HEK293 (cell line): ENCODE results near the gene F11.

Experiments
- CTCF ChIA-PET: fragments of 350-600 bp; formaldehyde crosslinking; extraction: SDS; loops from one replicate; lab custom pipeline; 2021; ENCODE audit warnings: antibody characterized with exemption; lab: Yijun Ruan, JAX
- POLR2A ChIA-PET: fragments of 300-600 bp; formaldehyde crosslinking; extraction: SDS; loops from one replicate; lab custom pipeline; 2020; ENCODE audit warnings: antibody characterized with exemption, inconsistent platforms; lab: Yijun Ruan, JAX
- H3K27ac ChIP-seq: fragments of 200-500 bp; sonication (Bioruptor generic); 2 replicates; pipeline ENCODE4 v1.5.1; 2014; ENCODE audit warnings: low read depth, low read length, control low read depth, inconsistent platforms; ENCODE audit errors: extremely low read depth
- H3K36me3 ChIP-seq, 2 experiments: fragments of 200-500 bp in 1 of 2; sonication (Bioruptor generic) in 1 of 2; 1 replicate in 1 of 2; 2 replicates in 1 of 2; pipeline ENCODE4 v1.5.1; 2014 to 2017; ENCODE audit warnings: inconsistent platforms in 2 of 2, low read length in 2 of 2; ENCODE audit not compliant: control insufficient read depth in 2 of 2, insufficient read depth in 1 of 2
- H3K4me1 ChIP-seq: fragments of 200-500 bp; sonication (Bioruptor generic); 2 replicates; pipeline ENCODE4 v1.5.1; 2014; ENCODE audit warnings: mild to moderate bottlenecking, low read length, inconsistent platforms; ENCODE audit not compliant: control insufficient read depth, insufficient read depth
- H3K4me3 ChIP-seq: 2 replicates; pipeline ENCODE4 v1.5.1; 2011; ENCODE audit warnings: low read depth, mild to moderate bottlenecking, control low read depth, low read length, moderate library complexity
- H3K9me3 ChIP-seq: fragments of 200-500 bp; sonication (Bioruptor generic); 2 replicates; pipeline ENCODE4 v1.5.1; 2014; ENCODE audit warnings: low read depth, low read length, inconsistent platforms; ENCODE audit not compliant: control insufficient read depth, insufficient read depth
- BCL6B ChIP-seq: fragments of 450-650 bp; formaldehyde crosslinking; IDR thresholded peaks from 2 replicates; pipeline ENCODE4 v1.5.1; 2017; ENCODE audit warnings: missing biosample characterization, missing genetic modification characterization
- HOXC10 ChIP-seq: sonication (generic); formaldehyde crosslinking; IDR thresholded peaks from 2 replicates; pipeline ENCODE4 v1.8.1; 2023; ENCODE audit warnings: mild to moderate bottlenecking, missing genetic modification reagents
- ZBTB10 ChIP-seq: fragments of 450-650 bp; formaldehyde crosslinking; IDR thresholded peaks from 2 replicates; pipeline ENCODE4 v1.5.1; 2016; ENCODE audit warnings: missing biosample characterization, missing genetic modification characterization
- ZBTB20 ChIP-seq: fragments of 450-650 bp; formaldehyde crosslinking; IDR thresholded peaks from 2 replicates; pipeline ENCODE4 v1.5.1; 2016; ENCODE audit warnings: missing biosample characterization, missing genetic modification characterization
- ZFP3 ChIP-seq: fragments of 450-650 bp; formaldehyde crosslinking; IDR thresholded peaks from 2 replicates; pipeline ENCODE4 v1.5.1; 2016; ENCODE audit warnings: low read depth, missing biosample characterization, missing genetic modification characterization
- ZNF114 ChIP-seq: fragments of 450-650 bp; formaldehyde crosslinking; IDR thresholded peaks from 2 replicates; pipeline ENCODE4 v1.5.0; 2017; ENCODE audit warnings: missing biosample characterization, missing genetic modification characterization
- ZNF16 ChIP-seq: fragments of 450-650 bp; formaldehyde crosslinking; IDR thresholded peaks from 2 replicates; pipeline ENCODE4 v1.5.1; 2016; ENCODE audit warnings: low read depth, missing biosample characterization, missing genetic modification characterization
- ZNF280D ChIP-seq: fragments of 450-650 bp; formaldehyde crosslinking; IDR thresholded peaks from 2 replicates; pipeline ENCODE4 v1.5.1; 2016; ENCODE audit warnings: missing biosample characterization, missing genetic modification characterization
- ZNF366 ChIP-seq: fragments of 450-650 bp; formaldehyde crosslinking; conservative IDR thresholded peaks from 2 replicates; pipeline ENCODE4 v1.5.1; 2016; ENCODE audit warnings: missing biosample characterization, missing genetic modification characterization
- ZNF391 ChIP-seq: fragments of 450-650 bp; formaldehyde crosslinking; IDR thresholded peaks from 2 replicates; pipeline ENCODE4 v1.5.1; 2016; ENCODE audit warnings: low read depth, missing biosample characterization, missing genetic modification characterization, borderline replicate concordance
- ZNF549 ChIP-seq: fragments of 450-650 bp; IDR thresholded peaks from 2 replicates; pipeline ENCODE4 v1.5.1; 2018; ENCODE audit warnings: missing biosample characterization, missing genetic modification characterization, mild to moderate bottlenecking, inconsistent platforms, moderate library complexity
- ZNF623 ChIP-seq: fragments of 450-650 bp; formaldehyde crosslinking; IDR thresholded peaks from 2 replicates; pipeline ENCODE4 v1.5.1; 2016; ENCODE audit warnings: missing biosample characterization, missing genetic modification characterization
- ZNF692 ChIP-seq: fragments of 450-650 bp; formaldehyde crosslinking; IDR thresholded peaks from 2 replicates; pipeline ENCODE4 v1.5.1; 2016; ENCODE audit warnings: missing biosample characterization, missing genetic modification characterization
- ZNF785 ChIP-seq: fragments of 450-650 bp; formaldehyde crosslinking; IDR thresholded peaks from 2 replicates; pipeline ENCODE4 v1.5.1; 2016; ENCODE audit warnings: missing biosample characterization, missing genetic modification characterization
- TF ChIP-seq, protein P1 (sequence below): fragments of 450-650 bp; formaldehyde crosslinking; IDR thresholded peaks from 2 replicates; pipeline ENCODE4 v1.5.1; 2017; ENCODE audit warnings: missing biosample characterization, missing genetic modification characterization

The F11 gene

DNA sequence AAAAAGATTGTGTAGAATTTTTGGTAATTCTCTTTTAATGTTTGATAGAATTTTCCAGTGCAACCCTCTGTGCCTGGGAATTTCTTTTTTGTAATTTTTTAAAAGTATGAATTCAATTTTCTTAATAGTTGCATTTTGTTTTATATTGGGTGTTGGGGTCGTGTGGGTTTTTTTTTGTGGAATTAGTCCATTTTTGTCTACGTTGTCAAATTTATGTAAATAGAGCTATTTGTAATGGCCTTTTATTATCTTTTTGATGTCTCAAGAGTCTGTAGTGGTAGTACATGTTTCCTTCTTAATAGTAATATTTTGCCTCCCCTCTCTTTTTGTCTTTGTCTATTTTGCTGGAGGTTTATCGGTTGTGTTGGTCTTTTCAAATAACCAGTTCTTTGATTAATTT is 64.4 kb downstream of the F11 start:
- CTCF ChIA-PET: no interaction called here
- no peak for TF ChIP-seq ZNF785 (tag by site-specific recombination)
- no peak for TF ChIP-seq ZNF366 (tag by site-specific recombination)
- no peak for TF ChIP-seq ZBTB20 (tag by site-specific recombination)
- no peak for TF ChIP-seq ZNF549 (tag by site-specific recombination)
- TF ChIP-seq ZNF692 (tag by site-specific recombination): no peak
- TF ChIP-seq ZNF280D (tag by site-specific recombination): no peak
- TF ChIP-seq BCL6B (tag by site-specific recombination): no peak
- TF ChIP-seq, protein P1, sequence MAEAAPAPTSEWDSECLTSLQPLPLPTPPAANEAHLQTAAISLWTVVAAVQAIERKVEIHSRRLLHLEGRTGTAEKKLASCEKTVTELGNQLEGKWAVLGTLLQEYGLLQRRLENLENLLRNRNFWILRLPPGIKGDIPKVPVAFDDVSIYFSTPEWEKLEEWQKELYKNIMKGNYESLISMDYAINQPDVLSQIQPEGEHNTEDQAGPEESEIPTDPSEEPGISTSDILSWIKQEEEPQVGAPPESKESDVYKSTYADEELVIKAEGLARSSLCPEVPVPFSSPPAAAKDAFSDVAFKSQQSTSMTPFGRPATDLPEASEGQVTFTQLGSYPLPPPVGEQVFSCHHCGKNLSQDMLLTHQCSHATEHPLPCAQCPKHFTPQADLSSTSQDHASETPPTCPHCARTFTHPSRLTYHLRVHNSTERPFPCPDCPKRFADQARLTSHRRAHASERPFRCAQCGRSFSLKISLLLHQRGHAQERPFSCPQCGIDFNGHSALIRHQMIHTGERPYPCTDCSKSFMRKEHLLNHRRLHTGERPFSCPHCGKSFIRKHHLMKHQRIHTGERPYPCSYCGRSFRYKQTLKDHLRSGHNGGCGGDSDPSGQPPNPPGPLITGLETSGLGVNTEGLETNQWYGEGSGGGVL (tag by site-specific recombination): no peak
- TF ChIP-seq ZNF16 (tag by site-specific recombination): no peak
- no peak for TF ChIP-seq HOXC10 (CRISPR knock-in tag)
- TF ChIP-seq ZNF623 (tag by site-specific recombination): no peak
- H3K9me3 ChIP-seq: no peaks in the 10 kb centered on the region

GRCh38 chr4:186335793-186336192 is 69.8 kb downstream of the F11 start:
- no peak overlapping the region for H3K4me3 ChIP-seq
- POLR2A ChIA-PET: no interaction called here
- no peaks in the 10 kb centered on the region for H3K4me1 ChIP-seq
- H3K27ac ChIP-seq: no peak overlapping the region
- TF ChIP-seq ZFP3 (tag by site-specific recombination) (no peak), ZNF391 (tag by site-specific recombination) (no peak), ZBTB10 (tag by site-specific recombination) (no peak), ZNF114 (tag by site-specific recombination) (no peak)
- no peaks in the 10 kb centered on the region for H3K36me3 ChIP-seq
- no peaks in the 10 kb centered on the region for H3K9me3 ChIP-seq
- CTCF ChIA-PET: no interaction called here

More for the DNA sequence above, 64.4 kb downstream of the F11 start:
- POLR2A ChIA-PET: no interaction called here
- Histone ChIP-seq H3K4me1 (no peaks in the 10 kb centered on the region), H3K36me3 (no peaks in the 10 kb centered on the region), H3K27ac (no peak overlapping the region), H3K4me3 (no peak overlapping the region)
